HG02840 (cell line): ENCODE data around the gene STOML2.

Experiments
- ATAC-seq: cut with Tn5 transposase; IDR thresholded peaks from one replicate; pipeline ENCODE4 v1.9.1; 2021; ENCODE audit warnings: mild to moderate bottlenecking, moderate library complexity, moderate number of reproducible peaks; ENCODE audit not compliant: unreplicated experiment, low FRiP score

The STOML2 gene

DNA sequence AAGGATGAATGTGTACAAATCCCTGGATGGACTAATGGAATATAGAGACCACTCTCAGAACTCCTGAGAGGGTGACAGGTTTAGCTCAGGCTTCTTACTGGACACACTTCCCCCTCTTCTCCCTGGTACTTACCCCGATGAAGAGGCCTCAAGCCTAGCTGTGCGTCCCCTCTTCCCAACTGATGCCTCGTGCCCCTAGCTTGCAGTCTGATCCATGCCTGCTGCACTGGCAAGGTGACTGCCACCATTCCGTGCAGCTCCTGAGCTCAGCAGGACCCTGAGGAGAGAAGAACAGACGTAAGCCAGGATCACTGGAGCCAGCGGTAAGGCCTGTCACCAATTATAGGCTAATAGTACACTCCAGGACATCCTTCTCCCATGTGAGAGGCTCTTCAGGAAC, 5.5 kb upstream of the STOML2 start:
- no peak for ATAC-seq

DNA sequence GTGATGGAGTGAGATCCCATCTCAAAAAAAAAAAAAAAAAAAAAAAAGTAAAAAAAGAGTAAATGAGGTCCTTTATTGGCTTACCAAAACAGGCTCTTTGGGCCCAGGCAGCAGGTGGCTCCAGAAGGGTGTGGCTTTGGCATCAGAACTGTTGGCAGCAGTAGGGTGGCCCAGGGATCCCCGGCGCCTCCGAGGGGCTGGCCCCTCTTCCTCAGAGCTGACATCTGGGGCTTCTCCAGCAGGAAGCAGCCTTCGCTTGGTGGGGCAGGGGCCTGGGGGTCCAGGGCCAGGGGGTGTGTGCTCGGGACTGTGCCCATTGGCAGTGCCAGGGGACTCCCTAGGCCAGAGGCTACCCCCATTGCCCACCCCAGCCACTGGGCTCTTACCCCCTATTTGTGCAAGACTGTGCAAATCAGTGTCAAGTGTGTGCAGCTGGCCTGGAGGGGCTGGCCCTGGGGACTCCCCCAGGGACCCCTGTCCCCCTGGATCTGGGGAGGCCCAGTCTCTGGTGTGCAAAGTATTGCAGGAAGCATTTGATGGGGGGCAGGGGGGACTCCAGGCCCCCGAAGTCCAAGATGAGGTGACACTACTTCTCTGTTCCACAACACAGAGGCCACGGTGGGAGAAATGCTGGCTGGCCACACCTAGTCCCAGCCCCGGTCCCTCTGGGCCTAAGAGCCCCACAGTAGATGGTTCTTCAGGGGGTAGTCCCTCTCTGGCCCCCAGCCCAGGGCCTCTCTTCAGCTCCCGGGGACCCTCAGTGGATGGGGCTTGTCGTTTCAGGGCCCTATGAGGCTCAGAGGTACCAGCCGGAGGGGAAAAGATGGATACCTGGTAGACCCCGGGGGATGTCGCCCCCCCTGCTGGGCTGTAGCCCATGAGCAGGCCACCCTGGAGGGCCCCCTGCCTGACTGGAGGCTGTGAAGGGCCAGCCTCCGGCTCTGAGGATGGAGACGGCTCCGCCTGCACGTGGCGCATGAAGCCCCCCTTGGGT, 4.7 kb upstream of the STOML2 start:
- no peak for ATAC-seq

DNA sequence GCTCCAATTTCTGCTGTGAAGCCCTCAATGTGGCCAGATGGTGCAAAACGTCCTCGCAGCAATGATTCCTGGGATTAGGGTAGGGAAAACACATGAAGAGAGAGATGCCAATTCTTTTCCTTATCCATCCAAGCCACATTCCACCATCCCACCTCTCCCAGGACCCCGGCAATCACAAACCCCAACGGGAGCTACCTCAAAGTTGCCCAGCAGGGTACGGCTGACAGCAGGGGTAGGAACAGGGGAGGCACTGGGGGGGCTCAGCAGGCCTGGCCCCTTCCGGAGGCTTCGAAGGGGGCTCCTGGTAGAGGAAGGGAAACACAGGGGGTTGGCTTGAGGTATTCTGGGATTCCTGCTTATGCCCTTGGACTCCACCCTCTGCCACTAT, 3.4 kb upstream of the STOML2 start:
- ATAC-seq: no peak

DNA sequence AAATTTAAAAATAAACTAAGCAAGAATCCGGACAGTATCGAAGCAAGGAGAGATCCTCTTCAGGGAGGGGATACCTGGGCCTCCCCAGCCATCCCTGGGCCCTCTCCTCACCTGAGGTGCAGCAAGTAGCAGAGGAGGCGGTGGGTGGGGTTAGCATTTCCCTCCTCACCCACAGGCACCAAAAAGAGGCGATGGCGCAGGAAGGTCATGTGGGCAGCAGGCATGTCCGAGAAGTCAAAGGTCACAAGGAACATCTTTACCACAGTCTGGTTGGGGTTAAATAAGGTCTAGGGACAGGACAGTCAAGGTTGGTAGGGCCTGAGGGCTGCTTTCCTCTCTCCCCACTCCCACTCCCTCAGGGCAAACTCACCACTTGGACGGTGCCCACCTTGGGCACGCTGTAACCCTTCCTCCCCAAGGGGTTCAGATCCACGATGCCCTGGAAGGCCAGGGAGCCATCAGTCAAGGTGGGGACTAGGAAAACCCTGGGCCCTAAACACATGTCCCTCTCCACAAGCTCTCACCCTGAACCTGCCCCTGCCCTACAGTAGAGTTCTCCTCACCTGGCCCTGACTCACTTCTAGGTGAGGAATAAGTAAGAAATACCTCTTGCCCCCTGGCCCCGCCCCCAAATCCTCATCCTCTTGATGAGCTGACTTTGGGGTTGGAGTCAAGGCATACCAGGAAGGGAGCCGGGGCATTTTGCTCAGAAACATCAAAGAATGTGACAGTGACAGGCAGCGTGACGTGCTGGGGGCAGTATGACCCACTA, 2.8 kb upstream of the STOML2 start:
- no peak for ATAC-seq

DNA sequence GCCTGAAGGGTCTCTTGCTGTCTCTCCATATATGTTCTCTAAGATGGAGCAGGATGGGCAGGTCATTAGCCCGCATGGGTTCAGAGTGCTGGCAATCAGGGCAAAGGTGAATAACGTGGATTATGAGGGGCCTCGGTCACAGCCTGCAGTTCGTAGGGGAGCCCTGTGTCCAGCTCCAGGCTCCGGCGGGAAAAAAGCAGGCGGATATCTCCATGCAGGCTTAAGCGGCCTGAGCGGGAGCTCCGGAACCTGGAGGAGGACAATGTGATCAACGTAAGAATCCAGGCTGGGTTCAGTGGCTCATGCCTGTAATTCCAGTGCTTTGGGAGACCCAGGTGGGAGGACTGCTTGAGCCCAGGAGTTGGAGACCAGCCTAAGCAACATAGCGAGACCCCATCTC, 2.2 kb upstream of the STOML2 start:
- no peak for ATAC-seq

DNA sequence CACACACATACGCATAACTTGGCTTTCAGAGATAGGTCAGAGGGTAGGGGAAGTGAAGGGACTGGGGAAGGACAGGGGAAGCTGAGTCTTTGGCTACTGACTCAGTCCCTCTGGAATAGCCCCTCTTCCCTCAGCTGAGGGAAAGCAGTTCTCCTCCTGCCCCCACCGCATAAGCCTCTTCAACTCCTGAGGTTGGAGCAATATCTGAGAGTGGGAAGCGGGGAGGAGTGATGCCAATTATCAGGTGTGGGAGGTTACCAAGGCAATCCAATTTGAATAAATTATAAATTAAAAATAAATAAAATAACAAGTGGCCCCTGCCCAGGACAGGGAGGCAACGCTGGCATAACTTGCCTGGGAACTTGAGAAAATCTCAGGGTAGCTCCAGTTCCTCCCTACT, 1.7 kb upstream of the STOML2 start:
- no peak for ATAC-seq

DNA sequence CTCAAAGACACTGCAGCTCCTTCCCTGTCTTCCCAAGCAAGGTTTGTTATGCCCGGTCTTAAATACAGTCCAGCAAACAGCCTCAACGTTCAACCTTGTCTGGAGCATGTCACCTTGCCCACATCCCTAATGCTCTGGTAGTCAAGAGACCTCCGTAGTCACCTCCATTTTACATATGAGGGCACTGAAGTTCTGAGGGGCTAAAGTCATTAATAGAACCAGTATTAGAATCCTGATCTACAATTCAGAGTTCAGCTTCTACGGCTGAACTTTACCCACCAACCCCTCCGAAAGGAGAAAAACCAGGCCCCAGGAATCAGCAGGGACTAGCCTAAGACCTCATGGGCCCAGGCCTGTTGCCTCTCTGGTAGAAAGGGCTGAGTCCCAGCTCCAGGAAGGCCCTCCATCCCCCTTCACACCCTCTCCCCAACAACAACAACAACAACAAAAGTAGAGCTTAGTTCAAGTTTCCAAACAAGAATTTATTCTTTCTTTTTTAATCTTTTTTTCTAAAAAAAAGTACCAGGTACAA, 795 bp upstream of the STOML2 start:
- no peak for ATAC-seq

DNA sequence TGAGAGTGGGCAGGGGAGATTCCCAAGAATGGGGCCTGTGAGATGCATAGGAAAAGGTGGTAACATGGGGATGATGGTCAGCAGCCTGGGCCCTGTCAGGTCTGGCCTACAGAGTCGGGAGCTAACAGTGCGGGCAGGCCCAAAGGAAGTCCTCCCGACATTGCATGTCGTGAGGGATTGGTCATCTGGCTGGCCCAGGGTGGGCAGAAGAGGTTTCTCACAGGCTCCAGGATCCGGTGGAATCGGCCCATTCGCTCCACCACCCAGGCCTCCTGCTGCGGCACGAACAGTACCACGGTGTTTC, 514 bp downstream of the STOML2 start:
- peak; percentile 7 for ATAC-seq

DNA sequence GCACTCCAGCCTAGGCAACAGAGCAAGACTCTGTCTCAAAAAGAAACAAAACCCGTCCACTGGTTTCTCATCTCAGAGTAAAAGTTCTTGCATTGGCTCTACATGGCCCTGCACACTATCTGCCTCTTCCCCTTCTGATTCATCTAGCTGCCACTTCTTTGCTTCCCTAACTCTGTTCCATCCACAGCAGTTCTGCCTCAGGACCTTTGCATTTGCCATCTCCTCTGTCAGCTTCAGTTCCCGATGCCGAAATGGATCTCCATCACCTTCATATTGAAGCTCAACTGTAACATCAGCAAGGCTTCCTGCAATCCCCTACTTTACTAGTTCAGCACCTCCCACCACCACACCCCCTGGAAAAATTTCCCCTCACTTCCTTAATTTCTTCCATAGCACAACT, 5.4 kb downstream of the STOML2 start:
- ATAC-seq: no peak

DNA sequence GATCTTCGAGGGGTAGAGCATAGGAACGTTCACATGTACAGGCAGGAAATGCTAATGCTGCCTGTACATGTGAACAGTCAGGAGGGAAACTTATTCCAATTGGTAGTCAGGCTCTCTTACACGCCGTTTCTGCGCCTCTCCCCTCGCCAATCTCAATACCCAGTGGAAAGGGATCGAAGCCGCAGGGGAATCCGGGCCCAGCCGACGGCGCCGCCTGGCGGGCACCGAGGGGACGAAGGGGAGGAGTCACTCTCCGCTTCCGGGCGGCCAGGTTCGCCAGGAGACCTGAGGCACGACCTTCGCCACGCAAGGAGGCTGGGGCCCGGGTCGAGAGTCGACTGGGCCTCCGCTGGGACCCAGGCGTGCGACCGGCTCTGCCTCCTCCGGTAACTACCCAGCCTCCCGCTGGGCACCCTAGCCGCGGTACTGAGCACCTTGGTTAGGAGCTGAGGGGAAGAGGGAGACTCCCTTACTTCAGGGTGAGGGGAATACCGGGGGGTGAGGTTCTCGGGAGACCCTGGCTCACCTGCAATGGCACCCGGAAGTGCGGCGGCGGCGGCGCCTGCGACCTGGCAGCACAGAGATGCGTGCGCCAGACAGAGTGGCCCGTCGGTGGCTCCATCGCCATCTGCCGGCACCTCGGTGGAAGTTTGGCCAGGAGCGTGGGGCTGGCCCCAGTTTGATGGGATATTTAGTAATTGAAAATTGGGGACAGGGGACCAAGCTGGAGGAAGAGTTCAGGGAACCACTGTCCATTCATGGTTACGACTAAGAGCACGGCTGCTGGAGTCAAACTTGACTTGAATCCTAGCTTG, 6.7 kb downstream of the STOML2 start, which contains the start of gene PIGO:
Gene PIGO (minus strand): TSS at position 557 of the 815 bp plus-strand sequence. CDS start 1,026 bp downstream, outside the sequence.
- peak; percentile 84 for ATAC-seq

DNA sequence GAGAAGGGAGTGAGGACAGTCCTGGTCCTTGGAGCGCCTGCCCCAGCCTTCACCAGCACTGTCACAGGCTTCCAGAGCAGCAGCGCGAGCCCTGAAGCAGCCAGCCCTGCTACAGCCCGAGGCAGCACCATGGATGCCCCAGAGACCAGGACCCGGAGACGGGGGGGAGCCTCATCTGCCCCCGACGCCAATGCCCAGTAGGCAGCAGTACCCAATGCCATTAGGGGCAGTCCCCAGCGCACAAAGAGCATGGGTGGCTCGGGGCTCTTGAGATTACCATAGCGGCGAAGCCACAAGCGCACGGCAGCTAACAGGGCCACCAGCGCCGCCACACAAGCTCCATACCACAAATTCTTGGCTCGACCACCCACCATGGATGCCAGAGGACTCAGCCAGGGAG, 11.4 kb downstream of the STOML2 start:
- no peak for ATAC-seq

DNA sequence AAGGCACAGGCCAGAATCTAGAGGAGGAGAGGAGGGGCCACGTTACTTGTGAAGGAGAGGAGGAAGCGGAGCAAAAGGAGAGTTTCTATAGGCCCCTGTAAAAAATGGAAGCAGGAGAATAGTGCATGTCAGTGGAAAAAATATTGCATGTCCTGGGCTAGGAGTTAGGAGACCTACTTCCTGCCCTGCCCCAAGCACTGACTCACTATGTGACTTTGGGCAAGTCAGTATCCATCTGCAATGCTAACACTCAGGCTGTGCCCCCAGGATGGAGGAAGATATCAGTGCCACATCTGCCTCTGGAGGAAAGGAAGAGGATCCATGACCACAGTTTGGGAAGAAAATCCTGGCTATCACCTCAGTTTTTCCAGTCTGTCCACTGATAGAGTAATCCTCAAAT, 13.5 kb downstream of the STOML2 start:
- ATAC-seq: no peak

DNA sequence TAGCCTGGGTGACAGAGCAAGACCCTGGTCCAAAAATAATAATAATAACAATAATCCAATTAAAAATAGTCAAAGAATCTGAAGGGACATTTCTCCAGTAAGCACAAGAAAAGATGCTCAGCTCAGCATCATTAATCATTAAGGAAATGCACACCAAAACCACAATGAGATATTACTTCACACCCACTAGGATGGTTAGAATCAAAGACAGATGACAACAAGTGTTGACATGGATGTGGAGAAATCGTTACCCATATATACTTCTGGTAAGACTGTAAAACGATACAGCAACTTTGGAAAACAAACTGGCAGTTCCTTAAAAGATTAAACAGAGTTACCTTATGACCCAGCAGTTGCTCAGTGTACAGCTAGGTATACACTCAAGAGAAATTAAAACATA, 17.9 kb downstream of the STOML2 start:
- ATAC-seq: no peak

DNA sequence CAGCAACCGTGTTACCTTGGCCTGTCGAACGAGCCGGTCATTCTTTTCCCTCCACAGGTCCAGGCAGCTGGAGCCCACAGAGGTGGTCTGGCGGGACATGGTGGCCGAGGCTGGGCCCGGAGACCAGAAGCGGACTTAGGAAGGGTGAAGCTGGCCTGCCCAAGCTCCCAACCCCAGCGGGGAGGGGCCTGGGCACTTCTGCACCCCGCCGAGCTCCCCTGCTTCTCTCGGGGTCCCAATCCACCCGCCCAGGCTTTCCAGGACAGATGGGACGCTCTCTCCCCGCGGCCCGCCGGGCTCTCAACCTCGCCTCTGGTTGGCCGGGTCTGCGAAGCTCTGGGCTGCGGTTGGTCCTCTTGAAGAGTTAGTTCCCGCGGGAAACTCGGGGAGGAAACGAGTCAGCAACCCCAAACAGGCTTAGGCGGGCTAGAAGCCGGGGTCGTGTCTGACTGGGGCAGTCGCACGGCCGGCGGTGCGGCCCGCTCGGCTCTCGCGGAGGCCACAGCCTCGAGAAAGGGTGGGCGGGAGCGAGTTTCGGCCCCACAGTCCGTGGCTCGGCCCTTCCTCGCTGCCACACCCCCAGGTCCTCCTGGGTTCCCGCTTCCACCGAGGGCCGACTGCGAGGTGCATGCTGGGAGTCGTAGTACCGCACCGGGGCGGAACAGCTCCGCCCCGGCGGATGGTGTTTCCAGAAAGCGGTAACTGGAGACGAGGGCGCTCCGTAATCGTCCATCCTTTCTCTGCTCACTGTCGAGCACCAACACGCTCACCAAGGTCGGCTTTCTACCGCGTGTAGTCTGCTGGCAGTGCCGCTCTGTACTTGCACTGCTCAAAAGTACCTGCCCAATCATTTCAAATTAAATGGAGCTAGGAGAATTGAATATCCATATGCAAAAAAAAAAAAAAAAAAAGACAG, 23.2 kb downstream of the STOML2 start, which contains the start of gene FANCG:
Gene FANCG (minus strand): TSS at position 517 of the 916 bp plus-strand sequence. CDS start 418 bp downstream, at position 99.
- peak; percentile 88 for ATAC-seq

DNA sequence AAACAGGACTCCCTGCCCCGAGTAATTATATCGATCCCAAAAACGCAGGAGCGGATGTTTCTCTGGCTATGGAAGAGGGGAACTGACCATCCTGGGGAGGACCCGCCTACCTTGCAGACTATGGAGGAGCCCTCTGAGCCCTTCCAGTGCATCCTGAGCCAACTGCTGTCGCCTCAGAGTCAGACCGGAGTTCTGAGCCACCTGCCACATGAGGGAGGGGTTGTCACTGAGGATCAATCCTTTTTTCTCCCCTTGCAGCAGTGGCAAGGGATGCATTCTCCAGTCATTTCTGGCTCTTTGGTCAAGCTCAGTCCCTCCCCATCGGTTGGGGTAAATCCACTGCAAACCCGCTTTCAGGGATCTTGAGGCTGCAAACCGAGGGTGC, 23.9 kb downstream of the STOML2 start:
- no peak for ATAC-seq

DNA sequence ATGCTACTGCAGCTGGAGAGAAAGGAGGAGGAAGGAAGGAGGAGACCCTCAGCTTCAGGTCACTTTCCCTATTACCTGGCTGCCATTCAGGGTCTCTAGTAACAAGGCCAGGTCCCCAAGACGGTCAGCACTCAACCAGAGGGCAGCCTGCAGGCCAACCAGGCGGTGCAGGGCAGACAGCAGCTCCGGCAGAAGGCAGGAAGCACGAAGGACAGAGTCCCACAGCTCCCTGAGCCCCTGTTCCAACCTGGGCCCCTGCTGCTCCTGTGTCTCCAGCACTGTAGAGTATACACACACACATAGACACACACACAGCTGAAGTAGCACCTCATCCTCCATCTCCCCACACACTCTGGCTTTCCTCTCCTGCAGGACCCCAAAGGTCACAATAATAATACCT, 24.9 kb downstream of the STOML2 start:
- ATAC-seq: no peak

DNA sequence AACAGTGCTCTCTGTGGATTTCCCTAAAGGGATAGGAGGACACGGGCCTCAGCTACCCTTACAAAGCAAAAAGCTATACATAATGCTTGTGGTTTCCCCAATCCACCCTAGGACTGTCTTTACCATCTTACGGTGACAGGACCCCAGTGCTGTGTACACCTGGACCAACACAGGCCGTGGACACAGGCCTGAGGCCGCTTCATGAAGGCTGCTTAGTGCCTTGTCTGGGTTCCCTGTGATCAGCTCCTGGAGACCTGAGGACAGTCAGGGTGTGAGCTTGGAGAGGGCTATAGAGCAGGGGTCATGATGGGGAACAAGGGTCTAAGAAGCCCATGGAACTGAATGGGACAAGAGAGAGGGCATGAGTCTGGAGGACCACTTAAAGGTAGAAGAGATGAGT, 26.1 kb downstream of the STOML2 start:
- ATAC-seq: no peak

DNA sequence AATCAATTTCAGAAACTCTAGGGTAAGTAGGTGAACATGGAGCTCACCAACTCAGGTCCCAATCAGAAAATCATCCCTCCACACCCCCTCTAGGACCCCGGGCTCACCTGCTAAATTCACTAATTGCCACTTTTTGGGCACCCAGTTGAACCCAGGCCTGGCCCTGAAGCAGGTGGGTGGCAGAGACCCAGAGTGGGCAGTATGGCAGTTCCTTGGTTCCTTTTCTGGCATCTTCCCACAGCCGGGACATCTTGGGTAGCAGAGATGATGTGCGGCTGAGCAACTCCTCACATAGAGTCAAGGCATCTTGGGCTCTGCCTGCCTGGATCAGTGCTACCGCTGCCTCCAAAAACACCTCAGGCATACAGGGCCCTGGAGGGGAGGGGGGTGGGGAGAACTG, 27.6 kb downstream of the STOML2 start:
- ATAC-seq: no peak

DNA sequence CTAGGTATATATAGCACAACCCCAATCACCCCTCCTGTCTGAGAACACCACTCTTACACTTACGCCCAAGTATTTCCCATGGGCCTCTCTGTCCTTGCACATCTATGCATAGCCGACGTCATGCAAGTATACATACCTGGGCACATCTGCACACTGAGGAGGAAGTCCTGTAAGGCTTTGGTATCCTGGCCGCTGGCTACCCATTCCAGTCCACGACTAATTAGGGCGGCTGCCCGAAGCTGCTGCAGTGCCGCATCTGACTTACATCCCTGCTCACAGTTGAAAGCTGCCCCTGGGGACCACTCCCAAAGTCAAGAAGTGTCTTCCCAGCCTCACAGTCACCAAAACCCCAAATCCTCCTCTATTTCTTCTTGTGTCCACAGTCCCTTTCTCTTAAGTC, 28.1 kb downstream of the STOML2 start:
- no peak for ATAC-seq
